Kidney (tissue), 14 donors: ENCODE measurements around the gene C1orf21. TPM values are rescaled to one million over a fixed set of nuclear protein-coding genes. Genes with fewer than 3 reads are reported as not detected.

Experiments
- DNase-seq, 5 donors: peaks; one replicate each; pipeline ENCODE4 v3.0.0-alpha.2; 2013 to 2020
- FAIRE-seq: peaks from 2 replicates; lab custom pipeline; 2012; peaks lifted over from hg19 to GRCh38; lab: Jason Lieb, UNC
- H3K27ac ChIP-seq, 2 donors: one replicate each; pipeline ENCODE4 v1.7.0; 2013; ENCODE audit warnings: low read depth in 2 of 2, low read length in 2 of 2, inconsistent platforms in 1 of 2
- H3K27me3 ChIP-seq: one replicate; pipeline ENCODE4 v1.7.1; 2013; ENCODE audit warnings: low read length, inconsistent platforms; ENCODE audit not compliant: control insufficient read depth, insufficient read depth
- H3K36me3 ChIP-seq, 3 donors: one replicate each; pipeline versions ENCODE4 v1.7.0 to v1.7.1; 2013; ENCODE audit warnings: low read length in 3 of 3, control low read depth in 1 of 3, inconsistent platforms in 1 of 3; ENCODE audit not compliant: insufficient read depth in 3 of 3, control insufficient read depth in 2 of 3
- H3K4me1 ChIP-seq, 3 donors: one replicate each; pipeline versions ENCODE4 v1.7.0 to v1.7.1; 2013; ENCODE audit warnings: low read length in 3 of 3, inconsistent platforms in 1 of 3, low read depth in 1 of 3; ENCODE audit not compliant: control insufficient read depth in 2 of 3, insufficient read depth in 2 of 3
- H3K4me3 ChIP-seq, 3 donors: one replicate each; pipeline versions ENCODE4 v1.7.0 to v1.8.1; 2013; ENCODE audit warnings: low read length in 3 of 3, control low read depth in 1 of 3, inconsistent platforms in 1 of 3
- H3K9ac ChIP-seq, 3 donors: one replicate each; pipeline versions ENCODE4 v1.7.0 to v1.7.1; 2013; ENCODE audit warnings: low read length in 3 of 3, control low read depth in 1 of 3, inconsistent platforms in 1 of 3
- H3K9me3 ChIP-seq, 3 donors: one replicate each; pipeline versions ENCODE4 v1.7.0 to v1.7.1; 2013; ENCODE audit warnings: low read length in 3 of 3, control low read depth in 1 of 3, inconsistent platforms in 1 of 3; ENCODE audit not compliant: control insufficient read depth in 2 of 3, insufficient read depth in 1 of 3
- intact Hi-C: fragments of 100-400 bp; cut with DNase I; formaldehyde crosslinking; loops from one replicate; pipeline ENCODE4 v1.11.1; 2022
- polyA plus RNA-seq: library from polyadenylated mRNA; stranded (reverse); fragments of 350-450 nt; fragmentation: Illumina TruSeq; extraction: RNeasy Lipid Tissue Mini Kit (QIAGEN cat#74804); gene quantifications from one replicate; pipeline ENCODE4 v1.2.3, GENCODE V29; 2014; ENCODE audit warnings: low read depth, low replicate concordance; ENCODE audit not compliant: insufficient read depth
- total RNA-seq: library from RNA; stranded (reverse); fragmentation: NEBNext Ultra II Directional; extraction: Animal tissue kit (Norgen Biotek cat#: 25700); gene quantifications from one replicate; pipeline ENCODE4 v1.2.1, GENCODE V29; 2021
- TF ChIP-seq, protein P1 (sequence below): IDR thresholded peaks from 3 replicates; pipeline ENCODE4 v1.5.1; 2012; ENCODE audit warnings: mild to moderate bottlenecking, moderate library complexity, borderline replicate concordance; ENCODE audit not compliant: insufficient read depth; ENCODE audit errors: extremely low read depth
- donor health status: control.
- donor health status: control.
- donor health status: control.
- donor health status: control.
- donor health status: control.
- donor health status: DM: yes; HTN: yes; CAD: no.
- donor health status: Normal renal cell carcinoma (clear cell type).

Gene C1orf21
- total and polyA plus RNA-seq, 2 donors from 2014 or later, result 18.3 to 18.6 TPM

DNA sequence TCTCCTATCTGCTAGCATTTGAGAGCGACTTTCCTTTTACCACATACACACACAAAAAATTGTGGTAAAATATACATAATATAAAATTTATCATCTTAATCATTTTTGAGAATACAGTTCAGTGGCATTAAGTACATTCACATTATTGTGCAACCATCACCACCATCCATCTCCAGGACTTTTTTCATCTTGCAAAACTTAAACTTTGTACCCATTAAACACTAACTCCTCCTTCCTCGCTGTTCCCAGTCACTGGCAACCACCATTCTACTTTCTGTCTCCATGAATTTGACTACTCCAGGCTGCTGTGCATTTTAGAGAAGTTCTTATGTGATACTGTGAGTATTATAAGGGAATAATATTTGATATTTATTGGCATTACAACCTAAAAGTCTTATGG lies 181.3 kb downstream of the C1orf21 start:
- TF ChIP-seq, protein P1, sequence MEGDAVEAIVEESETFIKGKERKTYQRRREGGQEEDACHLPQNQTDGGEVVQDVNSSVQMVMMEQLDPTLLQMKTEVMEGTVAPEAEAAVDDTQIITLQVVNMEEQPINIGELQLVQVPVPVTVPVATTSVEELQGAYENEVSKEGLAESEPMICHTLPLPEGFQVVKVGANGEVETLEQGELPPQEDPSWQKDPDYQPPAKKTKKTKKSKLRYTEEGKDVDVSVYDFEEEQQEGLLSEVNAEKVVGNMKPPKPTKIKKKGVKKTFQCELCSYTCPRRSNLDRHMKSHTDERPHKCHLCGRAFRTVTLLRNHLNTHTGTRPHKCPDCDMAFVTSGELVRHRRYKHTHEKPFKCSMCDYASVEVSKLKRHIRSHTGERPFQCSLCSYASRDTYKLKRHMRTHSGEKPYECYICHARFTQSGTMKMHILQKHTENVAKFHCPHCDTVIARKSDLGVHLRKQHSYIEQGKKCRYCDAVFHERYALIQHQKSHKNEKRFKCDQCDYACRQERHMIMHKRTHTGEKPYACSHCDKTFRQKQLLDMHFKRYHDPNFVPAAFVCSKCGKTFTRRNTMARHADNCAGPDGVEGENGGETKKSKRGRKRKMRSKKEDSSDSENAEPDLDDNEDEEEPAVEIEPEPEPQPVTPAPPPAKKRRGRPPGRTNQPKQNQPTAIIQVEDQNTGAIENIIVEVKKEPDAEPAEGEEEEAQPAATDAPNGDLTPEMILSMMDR, result no peak
- DNase-seq, result no peak
- Histone ChIP-seq H3K4me3 (no peak overlapping the region), H3K27me3 (no peaks in the 10 kb centered on the region), H3K9me3 (no peaks in the 10 kb centered on the region), H3K27ac (no peak overlapping the region), H3K36me3 (no peaks in the 10 kb centered on the region), H3K9ac (no peak overlapping the region), H3K4me1 (no peaks in the 10 kb centered on the region)
- intact Hi-C loops, result no loop called here
- FAIRE-seq, result no peak

DNA sequence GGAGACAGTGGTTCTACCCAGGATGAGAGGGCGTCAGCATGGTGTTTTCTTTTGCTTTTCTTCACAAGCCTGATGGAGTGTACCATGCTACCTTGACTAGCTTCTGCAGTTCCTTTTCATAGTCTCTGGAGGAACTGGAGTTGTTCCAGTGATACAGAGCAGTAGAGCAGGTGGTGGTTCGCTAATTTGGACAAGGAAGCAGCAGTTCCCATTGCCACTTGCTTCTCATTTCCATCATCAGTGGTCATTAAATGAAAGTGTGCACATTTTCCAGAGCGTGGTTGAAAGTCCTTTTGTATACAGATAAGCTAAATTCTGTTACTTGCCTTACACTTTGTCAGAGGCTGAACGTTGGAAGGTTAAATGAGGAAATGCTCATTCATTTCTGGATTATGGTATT lies 182.3 kb downstream of the C1orf21 start:
- Histone ChIP-seq H3K9me3 (no peaks in the 10 kb centered on the region), H3K27me3 (no peaks in the 10 kb centered on the region), H3K4me1 (no peaks in the 10 kb centered on the region), H3K27ac (no peak overlapping the region), H3K9ac (no peak overlapping the region), H3K4me3 (no peak overlapping the region), H3K36me3 (no peaks in the 10 kb centered on the region)
- no peak for DNase-seq
- no peak for FAIRE-seq
- intact Hi-C loops, result no loop called here
- TF ChIP-seq, protein P1, result no peak

DNA sequence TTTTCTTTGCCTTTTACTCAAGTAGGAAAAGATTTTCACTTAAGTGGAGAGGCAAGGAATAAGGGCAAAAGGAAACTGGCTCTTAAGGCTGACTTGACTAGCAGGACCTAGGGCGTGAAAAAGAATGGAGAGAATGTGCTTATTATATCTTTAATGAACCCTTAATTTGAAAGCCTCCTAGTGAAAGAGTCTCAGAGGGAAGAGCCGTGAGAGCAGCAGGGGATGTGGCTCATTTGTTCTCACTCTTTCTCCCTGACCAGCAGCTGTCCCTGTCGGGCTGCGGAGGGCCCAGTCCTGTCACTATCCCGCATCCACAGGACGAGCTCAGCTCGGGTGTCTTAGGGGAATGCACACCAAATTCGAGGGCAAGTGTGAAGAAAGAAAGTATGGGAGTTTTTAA lies 187.8 kb downstream of the C1orf21 start:
- TF ChIP-seq, protein P1, result no peak
- no peaks in the 10 kb centered on the region for H3K4me1 ChIP-seq
- H3K9ac ChIP-seq, result no peak overlapping the region
- no peak overlapping the region for H3K27ac ChIP-seq
- H3K27me3 ChIP-seq, result no peaks in the 10 kb centered on the region
- no peaks in the 10 kb centered on the region for H3K9me3 ChIP-seq
- FAIRE-seq (no peak), DNase-seq (peak in 1 of 5 donors; percentile 34)
- intact Hi-C loops, result no loop called here
- no peak overlapping the region for H3K4me3 ChIP-seq
- no peaks in the 10 kb centered on the region for H3K36me3 ChIP-seq

DNA sequence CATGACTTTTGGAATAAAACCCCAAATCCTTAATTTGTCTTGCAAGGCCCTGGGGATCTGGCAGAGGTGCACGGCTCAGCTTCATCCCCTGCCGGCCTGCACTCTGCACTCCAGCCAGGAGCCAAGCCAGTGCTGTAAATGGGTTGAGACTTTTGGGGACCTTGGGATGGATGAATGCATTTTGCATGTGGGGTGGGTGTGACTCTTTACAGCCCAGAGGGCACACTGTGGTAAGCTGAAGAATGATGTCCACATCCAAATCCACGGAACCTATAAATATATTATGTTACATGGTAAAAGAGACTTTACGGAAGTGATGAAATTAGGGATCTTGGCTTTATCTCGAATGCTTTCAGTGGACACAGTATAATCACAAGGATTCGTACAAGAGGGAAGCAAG lies 190.0 kb downstream of the C1orf21 start:
- TF ChIP-seq, protein P1, result no peak
- FAIRE-seq, result no peak
- no peak overlapping the region for H3K9ac ChIP-seq
- H3K36me3 ChIP-seq, result no peaks in the 10 kb centered on the region
- no peak for DNase-seq
- no peaks in the 10 kb centered on the region for H3K4me1 ChIP-seq
- H3K9me3 ChIP-seq, result no peaks in the 10 kb centered on the region
- H3K27me3 ChIP-seq, result no peaks in the 10 kb centered on the region
- intact Hi-C loops, result no loop called here
- H3K27ac ChIP-seq, result no peak overlapping the region
- H3K4me3 ChIP-seq, result no peak overlapping the region
